Liver (tissue), 3 donors: ENCODE data around the gene ZNF746.

Experiments used
- ATF3 ChIP-seq: IDR thresholded peaks from 2 replicates; pipeline ENCODE4 v1.6.1; 2016; ENCODE audit warnings: antibody characterized with exemption
- CTCF ChIP-seq: fragments of 150-350 bp; IDR thresholded peaks from 2 replicates; pipeline ENCODE4 v1.5.1; 2017; ENCODE audit warnings: improper control_type of control experiment, low read depth, low read length; ENCODE audit not compliant: missing input control
- EGR1 ChIP-seq, 2 donors: IDR thresholded peaks; 2 replicates each; pipeline ENCODE4 v1.6.1; 2016 to 2018; ENCODE audit warnings: antibody characterized with exemption in 2 of 2, low read depth in 2 of 2
- FOXA1 ChIP-seq: IDR thresholded peaks from 2 replicates; pipeline ENCODE4 v1.6.1; 2016; ENCODE audit warnings: antibody characterized with exemption
- GABPA ChIP-seq, 2 donors: IDR thresholded peaks in 1 of 2; conservative IDR thresholded peaks in 1 of 2; 2 replicates each; pipeline ENCODE4 v1.6.1; 2016; ENCODE audit warnings: antibody characterized with exemption in 2 of 2, mild to moderate bottlenecking in 1 of 2, moderate library complexity in 1 of 2
- JUND ChIP-seq, 2 donors: IDR thresholded peaks; 2 replicates each; pipeline ENCODE4 v1.6.1; 2016; ENCODE audit warnings: antibody characterized with exemption in 2 of 2
- MAX ChIP-seq: IDR thresholded peaks from 2 replicates; pipeline ENCODE4 v1.6.1; 2016; ENCODE audit warnings: antibody characterized with exemption
- NR2F2 ChIP-seq: IDR thresholded peaks from 2 replicates; pipeline ENCODE4 v1.6.1; 2016; ENCODE audit warnings: antibody characterized with exemption
- RAD21 ChIP-seq, 2 donors: IDR thresholded peaks; 2 replicates each; pipeline ENCODE4 v1.6.1; 2016; ENCODE audit warnings: antibody characterized with exemption in 2 of 2, mild to moderate bottlenecking in 2 of 2
- REST ChIP-seq: IDR thresholded peaks from 2 replicates; pipeline ENCODE4 v1.6.1; 2016; ENCODE audit warnings: antibody characterized with exemption, mild to moderate bottlenecking
- SP1 ChIP-seq: IDR thresholded peaks from 2 replicates; pipeline ENCODE4 v1.6.1; 2018; ENCODE audit warnings: antibody characterized with exemption, mild to moderate bottlenecking
- TAF1 ChIP-seq: conservative IDR thresholded peaks from 2 replicates; pipeline ENCODE4 v1.6.1; 2016; ENCODE audit warnings: antibody characterized with exemption, mild to moderate bottlenecking
- donor health status: healthy.
- donor health status: healthy.

- TF ChIP-seq CTCF (no peak), EGR1 (IDR thresholded peaks at IDR 0.05; ENCODE audit: low read depth in 2 of 2) (no peak), TAF1 (no peak), GABPA (IDR thresholded peaks at IDR 0.05 in 1 of 2, conservative IDR thresholded peaks at IDR 0.05 in 1 of 2) (no peak), FOXA1 (no peak), SP1 (no peak), RAD21 (IDR thresholded peaks at IDR 0.05) (no peak), REST (no peak), ATF3 (no peak), NR2F2 (no peak), MAX (no peak), JUND (IDR thresholded peaks at IDR 0.05) (no peak)
Observed at GRCh38 chr7:149469806-149470205, 27.8 kb downstream of the ZNF746 start.
